Measurements from ENCODE around the gene FAM83C.

FAM83C gene

DNA sequence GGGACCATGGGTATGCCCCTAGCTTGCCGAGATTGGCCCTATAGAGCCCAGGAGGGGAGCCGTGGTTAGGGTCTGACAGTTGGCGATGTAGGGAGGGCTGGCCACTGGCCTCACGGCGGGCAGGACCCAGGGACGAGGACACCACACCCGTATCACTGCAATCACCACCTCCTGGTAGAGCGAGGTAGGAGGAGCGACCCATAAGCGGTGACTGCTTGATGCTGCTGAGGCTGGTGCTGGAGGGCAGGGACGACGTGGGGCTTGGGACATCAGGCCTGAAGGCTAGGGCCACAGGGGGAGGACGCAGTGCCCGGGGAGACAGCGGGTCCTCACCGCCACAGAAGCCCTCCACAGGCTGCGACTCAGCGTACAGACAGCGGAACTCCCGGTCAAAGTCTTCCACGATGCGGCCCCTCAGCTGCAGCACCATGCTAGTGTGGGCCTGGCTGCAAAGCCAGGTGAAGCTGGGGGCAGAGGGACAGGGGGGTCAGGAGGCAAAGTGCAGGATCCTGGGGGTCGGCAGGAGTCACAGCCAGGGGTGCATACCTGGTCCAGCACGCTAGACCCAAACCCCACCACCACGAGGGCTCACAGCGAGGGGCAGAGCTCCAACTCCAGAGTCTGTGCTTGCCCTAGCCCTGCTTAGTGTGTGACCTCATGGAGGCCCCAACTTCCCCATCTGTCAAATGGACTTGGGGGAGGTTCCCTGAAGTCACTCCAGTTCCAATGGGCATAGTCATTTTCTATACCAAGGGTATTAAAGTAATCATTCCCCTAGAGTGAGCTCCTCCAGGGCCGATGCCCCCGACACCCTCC is 4.5 kb downstream of the FAM83C start:
- no peak overlapping the region for H3K27ac ChIP-seq (ENCODE audit: low read depth, low read length)
- peaks cover 3% of the 10 kb centered on the region for H3K36me3 ChIP-seq (ENCODE audit: insufficient read depth, low read length)
- H3K27me3 ChIP-seq (ENCODE audit: insufficient read depth, low read length) = no peaks in the 10 kb centered on the region
- WGBS = 93% methylated on average over 28 of the region's 28 CpGs
- peaks cover 5% of the 10 kb centered on the region; the same call in 1 of the 2 replicates for H3K4me1 ChIP-seq (ENCODE audit: insufficient read depth, low read length)
- no peak overlapping the region for H3K9ac ChIP-seq (ENCODE audit: low read depth, low read length)
- no peaks in the 10 kb centered on the region for H3K9me3 ChIP-seq (ENCODE audit: insufficient read depth, low read depth, low read length)
- H3K4me3 ChIP-seq (ENCODE audit: low read length) = no peak overlapping the region

- 91% methylated on average over 17 of the region's 17 CpGs for WGBS
- H3K36me3 ChIP-seq (ENCODE audit: insufficient read depth, low read length) = peaks cover 10% of the 10 kb centered on the region
- no peaks in the 10 kb centered on the region for H3K27me3 ChIP-seq (ENCODE audit: insufficient read depth, low read length)
- H3K4me3 ChIP-seq (ENCODE audit: low read length) = no peak overlapping the region
- no peak overlapping the region for H3K27ac ChIP-seq (ENCODE audit: low read depth, low read length)
- no peaks in the 10 kb centered on the region for H3K9me3 ChIP-seq (ENCODE audit: insufficient read depth, low read depth, low read length)
- H3K4me1 ChIP-seq (ENCODE audit: insufficient read depth, low read length) = peaks cover 5% of the 10 kb centered on the region; the same call in 1 of the 2 replicates
- H3K9ac ChIP-seq (ENCODE audit: low read depth, low read length) = no peak overlapping the region
Measured at GRCh38 chr20:35286899-35287508, 5.2 kb downstream of the FAM83C start.

- peaks cover 5% of the 10 kb centered on the region; the same call in 1 of the 2 replicates for H3K4me1 ChIP-seq (ENCODE audit: insufficient read depth, low read length)
- H3K36me3 ChIP-seq (ENCODE audit: insufficient read depth, low read length) = peaks cover 16% of the 10 kb centered on the region
- H3K27ac ChIP-seq (ENCODE audit: low read depth, low read length) = no peak overlapping the region
- no peaks in the 10 kb centered on the region for H3K27me3 ChIP-seq (ENCODE audit: insufficient read depth, low read length)
- no peak overlapping the region for H3K9ac ChIP-seq (ENCODE audit: low read depth, low read length)
- H3K9me3 ChIP-seq (ENCODE audit: insufficient read depth, low read depth, low read length) = no peaks in the 10 kb centered on the region
- 93% methylated on average over 12 of the region's 12 CpGs for WGBS
- H3K4me3 ChIP-seq (ENCODE audit: low read length) = no peak overlapping the region
Measured at GRCh38 chr20:35286077-35286898, 5.9 kb downstream of the FAM83C start.

GRCh38 chr20:35285806-35286076 is 6.5 kb downstream of the FAM83C start:
- Histone ChIP-seq H3K36me3 (ENCODE audit: insufficient read depth, low read length) (peaks cover 20% of the 10 kb centered on the region), H3K4me3 (ENCODE audit: low read length) (no peak overlapping the region), H3K27ac (ENCODE audit: low read depth, low read length) (no peak overlapping the region), H3K9me3 (ENCODE audit: insufficient read depth, low read depth, low read length) (no peaks in the 10 kb centered on the region), H3K27me3 (ENCODE audit: insufficient read depth, low read length) (no peaks in the 10 kb centered on the region), H3K4me1 (ENCODE audit: insufficient read depth, low read length) (peaks cover 5% of the 10 kb centered on the region; the same call in 1 of the 2 replicates), H3K9ac (ENCODE audit: low read depth, low read length) (no peak overlapping the region)
- WGBS = 92% methylated on average over 5 of the region's 5 CpGs

- peak overlapping the region; percentile 78 for H3K27ac ChIP-seq (ENCODE audit: low read depth, low read length)
- H3K27me3 ChIP-seq (ENCODE audit: insufficient read depth, low read length) = no peaks in the 10 kb centered on the region
- WGBS = 40% methylated on average over 19 of the region's 19 CpGs
Measured at GRCh38 chr20:35284992-35285805, 7.0 kb downstream of the FAM83C start.

DNA sequence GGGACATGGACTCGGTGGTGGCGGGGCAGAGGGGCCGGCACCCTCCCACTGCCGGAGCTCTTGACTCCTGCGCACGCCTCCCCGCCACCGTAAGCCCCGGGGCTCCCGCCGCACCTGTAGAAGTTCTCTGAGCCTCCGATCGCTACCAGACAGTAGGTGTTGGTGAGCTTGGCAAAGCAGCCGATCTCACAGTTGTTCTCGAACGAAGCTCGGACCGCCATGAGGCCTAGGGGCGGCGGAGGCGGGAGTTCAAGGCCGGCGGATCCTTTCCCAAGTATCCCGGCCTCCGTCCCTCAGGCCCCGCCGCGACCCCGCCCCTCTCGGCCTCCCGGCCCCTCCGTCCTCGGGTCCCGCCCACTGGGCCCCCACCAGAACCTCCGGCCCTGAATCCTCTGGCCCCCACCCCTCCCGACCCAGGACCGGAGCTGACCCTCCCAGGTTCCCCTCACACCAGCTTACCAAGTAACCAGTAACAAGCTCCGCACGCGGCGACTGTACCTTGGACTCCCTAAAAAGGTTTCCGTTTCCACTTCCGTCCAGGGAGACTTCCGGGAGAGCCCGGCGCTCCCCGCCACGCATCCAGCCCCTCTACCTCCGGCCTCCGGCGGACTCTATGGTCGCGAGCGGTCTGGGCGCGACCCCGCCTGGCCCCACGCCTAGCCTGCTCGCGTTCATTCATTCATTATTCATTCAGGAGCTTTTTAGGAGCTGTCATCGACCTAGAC is 7.8 kb downstream of the FAM83C start, which contains the start of gene EIF6:
Gene EIF6, minus strand, starts transcription at position 506 of the 725 bp plus-strand sequence. Its CDS starts 285 bp downstream, at position 221.
- H3K27me3 ChIP-seq (ENCODE audit: insufficient read depth, low read length) = no peaks in the 10 kb centered on the region
- H3K9me3 ChIP-seq (ENCODE audit: insufficient read depth, low read depth, low read length) = no peaks in the 10 kb centered on the region
- WGBS = under 1% methylated on average over 61 of the region's 61 CpGs
- peak within 1 kb of the TSS; percentile 78 for H3K27ac ChIP-seq (ENCODE audit: low read depth, low read length)
- H3K4me3 ChIP-seq (ENCODE audit: low read length) = peak within 1 kb of the TSS; percentile 91
- H3K4me1 ChIP-seq (ENCODE audit: insufficient read depth, low read length) = peaks cover 5% of the 10 kb centered on the region; the same call in 1 of the 2 replicates
- peaks cover 33% of the 10 kb centered on the region for H3K36me3 ChIP-seq (ENCODE audit: insufficient read depth, low read length)
- peak within 1 kb of the TSS; percentile 88 for H3K9ac ChIP-seq (ENCODE audit: low read depth, low read length)

More at GRCh38 chr20:35284992-35285805, 7.0 kb downstream of the FAM83C start:
- peak overlapping the region; percentile 88 for H3K9ac ChIP-seq (ENCODE audit: low read depth, low read length)
- H3K4me1 ChIP-seq (ENCODE audit: insufficient read depth, low read length) = peaks cover 5% of the 10 kb centered on the region; the same call in 1 of the 2 replicates
- no peaks in the 10 kb centered on the region for H3K9me3 ChIP-seq (ENCODE audit: insufficient read depth, low read depth, low read length)
- peaks cover 25% of the 10 kb centered on the region for H3K36me3 ChIP-seq (ENCODE audit: insufficient read depth, low read length)
- H3K4me3 ChIP-seq (ENCODE audit: low read length) = peak overlapping the region; percentile 91

GRCh38 chr20:35283441-35284266 is 8.6 kb downstream of the FAM83C start:
- H3K36me3 ChIP-seq (ENCODE audit: insufficient read depth, low read length) = peaks cover 41% of the 10 kb centered on the region
- peak overlapping the region; percentile 78 for H3K27ac ChIP-seq (ENCODE audit: low read depth, low read length)
- H3K9me3 ChIP-seq (ENCODE audit: insufficient read depth, low read depth, low read length) = no peaks in the 10 kb centered on the region
- peaks cover 5% of the 10 kb centered on the region; the same call in 1 of the 2 replicates for H3K4me1 ChIP-seq (ENCODE audit: insufficient read depth, low read length)
- H3K4me3 ChIP-seq (ENCODE audit: low read length) = peak overlapping the region; percentile 91
- no peaks in the 10 kb centered on the region for H3K27me3 ChIP-seq (ENCODE audit: insufficient read depth, low read length)
- WGBS = 25% methylated on average over 22 of the region's 24 CpGs
- H3K9ac ChIP-seq (ENCODE audit: low read depth, low read length) = peak overlapping the region; percentile 88

GRCh38 chr20:35281506-35282101 is 10.6 kb downstream of the FAM83C start:
- Histone ChIP-seq H3K27ac (ENCODE audit: low read depth, low read length) (no peak overlapping the region), H3K4me1 (ENCODE audit: insufficient read depth, low read length) (peaks cover 10% of the 10 kb centered on the region), H3K9ac (ENCODE audit: low read depth, low read length) (no peak overlapping the region), H3K27me3 (ENCODE audit: insufficient read depth, low read length) (no peaks in the 10 kb centered on the region), H3K36me3 (ENCODE audit: insufficient read depth, low read length) (peaks cover 49% of the 10 kb centered on the region), H3K9me3 (ENCODE audit: insufficient read depth, low read depth, low read length) (no peaks in the 10 kb centered on the region), H3K4me3 (ENCODE audit: low read length) (no peak overlapping the region)
- WGBS = 96% methylated on average over 10 of the region's 10 CpGs

GRCh38 chr20:35280523-35280922 is 11.7 kb downstream of the FAM83C start:
- Histone ChIP-seq H3K27ac (ENCODE audit: low read depth, low read length) (no peak overlapping the region), H3K36me3 (ENCODE audit: insufficient read depth, low read length) (peaks cover 59% of the 10 kb centered on the region)
- 96% methylated on average over 6 of the region's 6 CpGs for WGBS

More at GRCh38 chr20:35280523-35280922, 11.7 kb downstream of the FAM83C start:
- H3K9ac ChIP-seq (ENCODE audit: low read depth, low read length) = no peak overlapping the region
- no peak overlapping the region for H3K4me3 ChIP-seq (ENCODE audit: low read length)
- H3K4me1 ChIP-seq (ENCODE audit: insufficient read depth, low read length) = peaks cover 11% of the 10 kb centered on the region
- no peaks in the 10 kb centered on the region for H3K27me3 ChIP-seq (ENCODE audit: insufficient read depth, low read length)
- H3K9me3 ChIP-seq (ENCODE audit: insufficient read depth, low read depth, low read length) = no peaks in the 10 kb centered on the region
